Neural cell (in vitro differentiated cells): ENCODE data around the gene DBH. TPM values are rescaled to one million over a fixed set of nuclear protein-coding genes. Genes with fewer than 3 reads are reported as not detected.

Experiments used
- H2AFZ ChIP-seq: fragments of 200-600, 300-800 bp; sonication (generic), shearing (Covaris generic); 2 replicates; pipeline ENCODE4 v1.6.0; 2014; ENCODE audit warnings: low read depth, mild to moderate bottlenecking, antibody characterized with exemption, low read length, moderate library complexity
- H3F3A ChIP-seq: fragments of 200-600 bp; shearing (Covaris generic); 2 replicates; pipeline ENCODE4 v1.6.1; 2016; ENCODE audit warnings: mild to moderate bottlenecking, moderate library complexity, mixed read lengths, antibody characterized with exemption, low read length; ENCODE audit not compliant: insufficient read depth, poor library complexity, severe bottlenecking
- H3K27ac ChIP-seq: fragments of 200-600, 300-800 bp; sonication (generic), shearing (Covaris generic); 2 replicates; pipeline ENCODE4 v1.5.1; 2014; ENCODE audit warnings: mild to moderate bottlenecking, low read length, moderate library complexity
- H3K27me3 ChIP-seq: fragments of 300-800, 200-600 bp; sonication (generic), shearing (Covaris generic); 2 replicates; pipeline ENCODE4 v1.6.0; 2014; ENCODE audit warnings: mild to moderate bottlenecking, low read depth, low read length, moderate library complexity; ENCODE audit not compliant: insufficient read depth
- H3K36me3 ChIP-seq: fragments of 300-800, 200-600 bp; sonication (generic), shearing (Covaris generic); 2 replicates; pipeline ENCODE4 v1.5.1; 2014; ENCODE audit warnings: mild to moderate bottlenecking, antibody characterized with exemption, low read length, moderate library complexity; ENCODE audit not compliant: insufficient read depth
- H3K4me2 ChIP-seq: fragments of 300-800, 200-600 bp; sonication (generic), shearing (Covaris generic); 2 replicates; pipeline ENCODE4 v1.6.0; 2014; ENCODE audit warnings: mild to moderate bottlenecking, low read length
- H3K4me3 ChIP-seq: fragments of 300-800, 200-600 bp; sonication (generic), shearing (Covaris generic); 2 replicates; pipeline ENCODE4 v1.5.1; 2014; ENCODE audit warnings: mild to moderate bottlenecking, low read length, moderate library complexity
- H3K79me2 ChIP-seq: fragments of 200-600 bp; shearing (Covaris generic); replicated peaks from 2 replicates; pipeline ENCODE4 v1.6.0; 2014; ENCODE audit warnings: mild to moderate bottlenecking, low read length, moderate library complexity; ENCODE audit not compliant: insufficient read depth
- H3K9ac ChIP-seq: fragments of 300-800, 200-600 bp; sonication (generic), shearing (Covaris generic); 2 replicates; pipeline ENCODE4 v1.6.1; 2016; ENCODE audit warnings: mild to moderate bottlenecking, low read length, mixed read lengths
- H3K9me2 ChIP-seq: fragments of 200-600 bp; shearing (Covaris generic); 2 replicates; pipeline ENCODE4 v1.6.1; 2016; ENCODE audit warnings: mild to moderate bottlenecking, low read length, mixed read lengths; ENCODE audit not compliant: insufficient read depth
- H3K9me3 ChIP-seq: fragments of 200-600, 300-800 bp; sonication (generic), shearing (Covaris generic); 2 replicates; pipeline ENCODE4 v1.6.1; 2016; ENCODE audit warnings: mild to moderate bottlenecking, mixed run types, low read length, moderate library complexity, mixed read lengths
- H4K20me1 ChIP-seq: fragments of 200-600 bp; shearing (Covaris generic); 2 replicates; pipeline ENCODE4 v1.6.1; 2016; ENCODE audit warnings: mild to moderate bottlenecking, mixed run types; ENCODE audit not compliant: insufficient read depth
- EP300 ChIP-seq: fragments of 450-650 bp; conservative IDR thresholded peaks from 2 replicates; pipeline ENCODE4 v1.6.1; 2014; ENCODE audit warnings: antibody characterized with exemption, mild to moderate bottlenecking, moderate library complexity; ENCODE audit not compliant: poor library complexity, severe bottlenecking
- EZH2 ChIP-seq: fragments of 200-600, 300-800 bp; shearing (Covaris generic), sonication (generic); IDR thresholded peaks from 2 replicates; pipeline ENCODE4 v1.6.1; 2014; ENCODE audit warnings: antibody characterized with exemption, low read length, borderline replicate concordance, mild to moderate bottlenecking; ENCODE audit not compliant: insufficient read depth, poor library complexity, severe bottlenecking
- MXI1 ChIP-seq: fragments of 450-650 bp; conservative IDR thresholded peaks from 2 replicates; pipeline ENCODE4 v1.6.1; 2014; ENCODE audit warnings: antibody characterized with exemption, mild to moderate bottlenecking; ENCODE audit not compliant: poor library complexity, severe bottlenecking
- POLR2AphosphoS5 ChIP-seq: IDR thresholded peaks from 2 replicates; pipeline ENCODE4 v1.6.1; 2012
- RAD21 ChIP-seq: fragments of 450-650 bp; conservative IDR thresholded peaks from 2 replicates; pipeline ENCODE4 v1.6.1; 2014; ENCODE audit warnings: antibody characterized with exemption, mild to moderate bottlenecking, moderate library complexity
- SMC3 ChIP-seq: fragments of 450-650 bp; conservative IDR thresholded peaks from 2 replicates; pipeline ENCODE4 v1.6.1; 2014; ENCODE audit warnings: antibody characterized with exemption, mild to moderate bottlenecking, moderate library complexity; ENCODE audit not compliant: poor library complexity
- TAF1 ChIP-seq: IDR thresholded peaks from 2 replicates; pipeline ENCODE4 v1.6.1; 2012; ENCODE audit warnings: low read depth
- polyA plus RNA-seq: library from polyadenylated mRNA; depleted of rRNA; stranded (reverse); fragments of >200 nt; gene quantifications from 2 replicates; pipeline ENCODE4 v1.2.3, GENCODE V29; 2014
- TF ChIP-seq, protein P1 (sequence below): IDR thresholded peaks from 2 replicates; pipeline ENCODE4 v1.6.1; 2012; ENCODE audit warnings: borderline replicate concordance
- TF ChIP-seq, protein P2 (sequence below): fragments of 450-650 bp; IDR thresholded peaks from 2 replicates; pipeline ENCODE4 v1.5.1; 2014; ENCODE audit warnings: antibody characterized with exemption, mild to moderate bottlenecking, moderate library complexity; ENCODE audit not compliant: poor library complexity, severe bottlenecking

The DBH gene
- polyA plus RNA-seq, 1 donor from 2014 or later, result not detected

DNA sequence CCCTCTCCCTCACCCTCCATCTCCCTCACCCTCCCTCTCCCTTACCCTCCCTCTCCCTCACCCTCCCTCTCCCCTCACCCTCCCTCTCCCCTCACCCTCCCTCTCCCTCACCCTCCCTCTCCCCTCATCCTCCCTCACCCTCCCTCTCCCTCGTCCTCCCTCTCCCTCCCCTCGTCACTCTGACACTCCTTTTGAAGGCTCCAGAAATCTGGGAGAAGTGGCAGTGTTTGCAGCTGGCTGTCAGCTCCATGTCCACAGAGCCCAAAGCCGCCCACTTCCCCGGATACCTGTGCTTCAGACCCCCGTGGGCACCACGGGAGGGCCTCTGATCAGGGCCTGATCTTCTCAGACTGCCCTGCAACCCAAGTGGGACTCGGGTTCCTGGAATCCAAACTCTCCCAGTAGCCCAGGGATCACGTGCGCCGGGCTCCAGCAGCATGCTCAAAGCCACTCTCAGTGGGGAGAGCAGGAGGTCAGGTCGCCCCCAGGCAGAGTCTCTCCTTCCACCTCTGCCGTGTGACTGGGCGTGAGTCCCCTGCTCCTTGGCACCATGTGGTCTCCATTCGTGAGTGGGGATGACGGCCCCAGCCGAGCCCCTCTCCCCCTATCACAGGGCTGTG, 33.1 kb downstream of the DBH start:
- no peaks in the 10 kb centered on the region for H4K20me1 ChIP-seq
- H3K4me3 ChIP-seq, result no peak overlapping the region
- H3K9me3 ChIP-seq, result no peaks in the 10 kb centered on the region
- no peaks in the 10 kb centered on the region for H3F3A ChIP-seq
- H3K9me2 ChIP-seq, result no peaks in the 10 kb centered on the region
- no peaks in the 10 kb centered on the region for H3K27me3 ChIP-seq
- TF ChIP-seq, protein P1, sequence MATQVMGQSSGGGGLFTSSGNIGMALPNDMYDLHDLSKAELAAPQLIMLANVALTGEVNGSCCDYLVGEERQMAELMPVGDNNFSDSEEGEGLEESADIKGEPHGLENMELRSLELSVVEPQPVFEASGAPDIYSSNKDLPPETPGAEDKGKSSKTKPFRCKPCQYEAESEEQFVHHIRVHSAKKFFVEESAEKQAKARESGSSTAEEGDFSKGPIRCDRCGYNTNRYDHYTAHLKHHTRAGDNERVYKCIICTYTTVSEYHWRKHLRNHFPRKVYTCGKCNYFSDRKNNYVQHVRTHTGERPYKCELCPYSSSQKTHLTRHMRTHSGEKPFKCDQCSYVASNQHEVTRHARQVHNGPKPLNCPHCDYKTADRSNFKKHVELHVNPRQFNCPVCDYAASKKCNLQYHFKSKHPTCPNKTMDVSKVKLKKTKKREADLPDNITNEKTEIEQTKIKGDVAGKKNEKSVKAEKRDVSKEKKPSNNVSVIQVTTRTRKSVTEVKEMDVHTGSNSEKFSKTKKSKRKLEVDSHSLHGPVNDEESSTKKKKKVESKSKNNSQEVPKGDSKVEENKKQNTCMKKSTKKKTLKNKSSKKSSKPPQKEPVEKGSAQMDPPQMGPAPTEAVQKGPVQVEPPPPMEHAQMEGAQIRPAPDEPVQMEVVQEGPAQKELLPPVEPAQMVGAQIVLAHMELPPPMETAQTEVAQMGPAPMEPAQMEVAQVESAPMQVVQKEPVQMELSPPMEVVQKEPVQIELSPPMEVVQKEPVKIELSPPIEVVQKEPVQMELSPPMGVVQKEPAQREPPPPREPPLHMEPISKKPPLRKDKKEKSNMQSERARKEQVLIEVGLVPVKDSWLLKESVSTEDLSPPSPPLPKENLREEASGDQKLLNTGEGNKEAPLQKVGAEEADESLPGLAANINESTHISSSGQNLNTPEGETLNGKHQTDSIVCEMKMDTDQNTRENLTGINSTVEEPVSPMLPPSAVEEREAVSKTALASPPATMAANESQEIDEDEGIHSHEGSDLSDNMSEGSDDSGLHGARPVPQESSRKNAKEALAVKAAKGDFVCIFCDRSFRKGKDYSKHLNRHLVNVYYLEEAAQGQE, result no peak
- TF ChIP-seq EZH2, result no peak
- TF ChIP-seq RAD21, result no peak
- TF ChIP-seq SMC3, result no peak
- TF ChIP-seq, protein P2, sequence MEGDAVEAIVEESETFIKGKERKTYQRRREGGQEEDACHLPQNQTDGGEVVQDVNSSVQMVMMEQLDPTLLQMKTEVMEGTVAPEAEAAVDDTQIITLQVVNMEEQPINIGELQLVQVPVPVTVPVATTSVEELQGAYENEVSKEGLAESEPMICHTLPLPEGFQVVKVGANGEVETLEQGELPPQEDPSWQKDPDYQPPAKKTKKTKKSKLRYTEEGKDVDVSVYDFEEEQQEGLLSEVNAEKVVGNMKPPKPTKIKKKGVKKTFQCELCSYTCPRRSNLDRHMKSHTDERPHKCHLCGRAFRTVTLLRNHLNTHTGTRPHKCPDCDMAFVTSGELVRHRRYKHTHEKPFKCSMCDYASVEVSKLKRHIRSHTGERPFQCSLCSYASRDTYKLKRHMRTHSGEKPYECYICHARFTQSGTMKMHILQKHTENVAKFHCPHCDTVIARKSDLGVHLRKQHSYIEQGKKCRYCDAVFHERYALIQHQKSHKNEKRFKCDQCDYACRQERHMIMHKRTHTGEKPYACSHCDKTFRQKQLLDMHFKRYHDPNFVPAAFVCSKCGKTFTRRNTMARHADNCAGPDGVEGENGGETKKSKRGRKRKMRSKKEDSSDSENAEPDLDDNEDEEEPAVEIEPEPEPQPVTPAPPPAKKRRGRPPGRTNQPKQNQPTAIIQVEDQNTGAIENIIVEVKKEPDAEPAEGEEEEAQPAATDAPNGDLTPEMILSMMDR, result no peak
- TF ChIP-seq TAF1, result no peak
- no peak for TF ChIP-seq EP300
- TF ChIP-seq POLR2AphosphoS5, result no peak
- no peak for TF ChIP-seq MXI1
- no peak overlapping the region for H3K27ac ChIP-seq
- H3K9ac ChIP-seq, result no peak overlapping the region
- H2AFZ ChIP-seq, result no peak overlapping the region
- no peak overlapping the region for H3K4me2 ChIP-seq
- H3K36me3 ChIP-seq, result no peaks in the 10 kb centered on the region
- H3K79me2 ChIP-seq, result no peaks in the 10 kb centered on the region

DNA sequence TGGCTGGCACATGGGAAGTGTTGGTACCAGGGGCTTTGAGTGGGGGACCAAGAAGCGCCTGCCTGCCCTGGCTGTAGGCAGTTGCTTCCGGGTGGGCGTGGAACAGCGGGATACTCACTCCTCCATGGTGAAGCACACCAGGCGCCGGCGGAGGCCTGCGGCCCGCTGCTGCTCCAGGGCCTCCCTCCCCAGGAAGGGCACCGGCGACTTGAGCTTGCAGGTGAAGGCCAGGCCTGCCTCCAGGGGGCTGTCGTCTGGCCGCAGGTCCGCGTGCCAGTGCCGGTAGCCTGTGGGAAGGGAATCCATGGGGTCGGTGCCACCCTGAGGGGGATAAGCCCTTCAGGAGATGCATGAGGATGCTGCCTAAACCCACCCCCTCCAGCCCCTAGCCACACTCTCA, 34.3 kb downstream of the DBH start:
- no peak overlapping the region for H3K4me3 ChIP-seq
- no peaks in the 10 kb centered on the region for H3F3A ChIP-seq
- no peaks in the 10 kb centered on the region for H3K79me2 ChIP-seq
- no peak overlapping the region for H3K9ac ChIP-seq
- TF ChIP-seq MXI1 (no peak), EZH2 (no peak), EP300 (no peak), TAF1 (no peak), POLR2AphosphoS5 (no peak), SMC3 (no peak), RAD21 (no peak)
- TF ChIP-seq, protein P1, result no peak
- TF ChIP-seq, protein P2, result no peak
- no peaks in the 10 kb centered on the region for H3K9me2 ChIP-seq
- no peaks in the 10 kb centered on the region for H3K36me3 ChIP-seq
- H3K27me3 ChIP-seq, result no peaks in the 10 kb centered on the region
- no peaks in the 10 kb centered on the region for H4K20me1 ChIP-seq
- H2AFZ ChIP-seq, result no peak overlapping the region
- no peaks in the 10 kb centered on the region for H3K9me3 ChIP-seq
- H3K4me2 ChIP-seq, result no peak overlapping the region
- no peak overlapping the region for H3K27ac ChIP-seq
